ENCODE results near the gene MRPS23. TPM values are rescaled to one million over a fixed set of nuclear protein-coding genes. Genes with fewer than 3 reads are reported as not detected.

The MRPS23 gene
- total and polyA plus RNA-seq, 9 of the 15 experiments (the other 6 are each of a cell fraction or from before 2014, with no cell fraction given), result 59.1 to 298 (median 98.8) TPM

- no peaks in the 10 kb centered on the region for H3K79me2 ChIP-seq (ENCODE audit: control insufficient read depth, insufficient read depth, low read length)
- peak overlapping the region; percentile 27; the same call in 1 of the 2 replicates for H3K4me2 ChIP-seq (ENCODE audit: insufficient read depth, low read length)
- in situ Hi-C loops (cut with MboI) (no loop called here), intact Hi-C loops (cut with micrococcal nuclease) (loop anchor here (5.0 kb wide), 2 partner anchors 235 to 700 kb away; no protein-coding TSS in a partner anchor)
- H3K4me3 ChIP-seq, result no peak overlapping the region
- no peaks in the 10 kb centered on the region for H3K9me3 ChIP-seq (replicated peaks; ENCODE audit: control insufficient read depth, insufficient read depth, low read depth, low read length)
- FAIRE-seq (peak; percentile 55), ATAC-seq (peak; percentile 24; the same call in 2 of the 3 replicates), DNase-seq (ENCODE audit: extremely low read depth in 1 of 4, low spot score in 3 of 4) (no peak)
- CTCF ChIA-PET (ENCODE audit: low intra/inter-chr PET ratio), result interaction anchor here (1.4 to 1.6 kb wide), 2 partner anchors 702 kb away, joined by 3 to 5 read pairs; no protein-coding TSS in a partner anchor
- BruUV-seq (replicated peaks), result no TSS peak
- peaks cover 3% of the 10 kb centered on the region for H3K9me1 ChIP-seq (ENCODE audit: control insufficient read depth, insufficient read depth, low read length)
- TF ChIP-seq ZNF444 (CRISPR knock-in tag; IDR thresholded peaks at IDR 0.05) (no peak), PCBP1 (IDR thresholded peaks at IDR 0.05; ENCODE audit: low read depth, low read length, poor library complexity, severe bottlenecking) (no peak), KDM4B (IDR thresholded peaks at IDR 0.05; ENCODE audit: borderline replicate concordance in 2 of 2, low read depth in 1 of 2) (no peak)
- no peaks in the 10 kb centered on the region for H3K36me3 ChIP-seq (ENCODE audit: control insufficient read depth, insufficient read depth, low read length)
- H3K9ac ChIP-seq (ENCODE audit: insufficient read depth in 1 of 2, low read depth in 2 of 2, low read length in 2 of 2), result 0 out of 4 replicates have a peak overlapping the region, but pooled peaks of 1 of the 2 experiments have one; percentile 5
- POLR2A ChIA-PET, result no interaction called here
- H3K27ac ChIP-seq (ENCODE audit: extremely low read depth, low read depth, low read length), result no peak overlapping the region
- H4K20me1 ChIP-seq (replicated peaks; ENCODE audit: control insufficient read depth, insufficient read depth, low read length), result no peaks in the 10 kb centered on the region
- 39% methylated on average over 12 of the region's 12 CpGs for WGBS (ENCODE audit: insufficient coverage, low coverage, missing lambda C conversion rate)
- H3K27me3 ChIP-seq (ENCODE audit: control insufficient read depth in 2 of 2, insufficient read depth in 2 of 2, low read length in 2 of 2), result peaks cover under 1 to 3% of the 10 kb centered on the region in 2 experiments; a peak in 3 of 5 replicates
- peak overlapping the region; percentile 82 for H2AFZ ChIP-seq (ENCODE audit: low read depth, low read length)
- H3K4me1 ChIP-seq (replicated peaks in 1 of 2; ENCODE audit: control insufficient read depth in 2 of 2, insufficient read depth in 2 of 2, low read length in 2 of 2), result 0 out of 5 replicates have a peak, but pooled peaks cover 0 to 3% of the 10 kb centered on the region in 2 experiments
Observed at GRCh38 chr17:57832314-57833178, 17.3 kb downstream of the MRPS23 start.

Measured in K562 (cell line).